Fibroblast of lung (primary cell): Measurements from ENCODE around the gene LNX2. TPM values are rescaled to one million over a fixed set of nuclear protein-coding genes. Genes with fewer than 3 reads are reported as not detected.

ENCODE experiments used
- DNase-seq, 2 donors: peaks; one replicate each; pipeline versions ENCODE4 v3.0.0 to v3.0.0-alpha.2; 2010; ENCODE audit warnings: low read depth in 2 of 2
- H2AFZ ChIP-seq: 2 replicates; pipeline ENCODE4 v1.5.1; 2012; ENCODE audit warnings: low read length, control low read depth, inconsistent platforms
- H3K27ac ChIP-seq: 2 replicates; pipeline ENCODE4 v1.5.1; 2011; ENCODE audit warnings: low read length, control low read depth; ENCODE audit not compliant: insufficient read depth
- H3K27me3 ChIP-seq: 2 replicates; pipeline ENCODE4 v1.5.1; 2011; ENCODE audit warnings: mild to moderate bottlenecking, low read length; ENCODE audit not compliant: control insufficient read depth, insufficient read depth
- H3K36me3 ChIP-seq: 2 replicates; pipeline ENCODE4 v1.5.1; 2011; ENCODE audit warnings: low read length; ENCODE audit not compliant: control insufficient read depth, insufficient read depth
- H3K4me1 ChIP-seq: 2 replicates; pipeline ENCODE4 v1.5.1; 2011; ENCODE audit warnings: low read length; ENCODE audit not compliant: control insufficient read depth, insufficient read depth; ENCODE audit errors: extremely low read depth
- H3K4me2 ChIP-seq: 2 replicates; pipeline ENCODE4 v1.5.1; 2011; ENCODE audit warnings: low read length, control low read depth; ENCODE audit not compliant: insufficient read depth; ENCODE audit errors: extremely low read depth
- H3K4me3 ChIP-seq, 4 experiments: fragments of 200-600 bp in 1 of 4; sonication (generic) in 1 of 4; replicated peaks in 1 of 4; 2 replicates each; pipeline ENCODE4 v1.5.1; 2011 to 2016; ENCODE audit warnings: low read length in 4 of 4, low read depth in 3 of 4, mild to moderate bottlenecking in 3 of 4, control low read depth in 2 of 4, inconsistent platforms in 1 of 4, mixed read lengths in 1 of 4; ENCODE audit not compliant: insufficient read depth in 1 of 4; ENCODE audit errors: control extremely low read depth in 1 of 4
- H3K79me2 ChIP-seq: 2 replicates; pipeline ENCODE4 v1.5.1; 2012; ENCODE audit warnings: mild to moderate bottlenecking, low read length, inconsistent platforms; ENCODE audit not compliant: control insufficient read depth, insufficient read depth
- H3K9ac ChIP-seq: 2 replicates; pipeline ENCODE4 v1.5.1; 2011; ENCODE audit warnings: mild to moderate bottlenecking, low read length, control low read depth; ENCODE audit not compliant: insufficient read depth
- H3K9me3 ChIP-seq: 2 replicates; pipeline ENCODE4 v1.5.1; 2012; ENCODE audit warnings: low read depth, low read length; ENCODE audit not compliant: control insufficient read depth, insufficient read depth
- H4K20me1 ChIP-seq: 2 replicates; pipeline ENCODE4 v1.5.1; 2011; ENCODE audit warnings: low read length; ENCODE audit not compliant: control insufficient read depth, insufficient read depth; ENCODE audit errors: extremely low read depth
- CTCF ChIP-seq, 2 donors: IDR thresholded peaks in 1 of 2; conservative IDR thresholded peaks in 1 of 2; 1 replicate in 1 of 2; 2 replicates in 1 of 2; pipeline ENCODE4 v1.5.1; 2011 to 2012; ENCODE audit warnings: low read length in 2 of 2, control low read depth in 1 of 2, inconsistent platforms in 1 of 2, low read depth in 1 of 2, mild to moderate bottlenecking in 1 of 2
- EZH2 ChIP-seq: IDR thresholded peaks from 2 replicates; pipeline ENCODE4 v1.5.1; 2012; ENCODE audit warnings: low read length, control low read depth, mild to moderate bottlenecking; ENCODE audit errors: missing control alignments
- polyA plus RNA-seq, 2 donors: library from polyadenylated mRNA; depleted of rRNA in 1 of 2; stranded (reverse) in 1 of 2; unstranded in 1 of 2; fragments of >200 nt; gene quantifications; 2 replicates each; pipeline ENCODE4 v1.2.1, GENCODE V29; 2011 to 2012; ENCODE audit warnings: missing spikeins in 1 of 2
- total RNA-seq: library from RNA; depleted of rRNA; stranded (reverse); fragments of >200 nt; gene quantifications from 2 replicates; pipeline ENCODE4 v1.2.1, GENCODE V29; 2014

Gene LNX2
- total and polyA plus RNA-seq, 2 donors (not counting 1 experiment from before 2014, with no cell fraction given) = 6.0 to 7.6 TPM

GRCh38 chr13:27607125-27607524 lies 13.2 kb downstream of the LNX2 start:
- H3K9me3 ChIP-seq = no peaks in the 10 kb centered on the region
- DNase-seq = peak; percentile 85 to 90
- H3K36me3 ChIP-seq = no peaks in the 10 kb centered on the region
- no peaks in the 10 kb centered on the region for H3K27me3 ChIP-seq
- no peak overlapping the region for H2AFZ ChIP-seq
- H3K79me2 ChIP-seq = peaks cover 3% of the 10 kb centered on the region
- no peak overlapping the region for H3K4me3 ChIP-seq
- TF ChIP-seq EZH2 = no peak
- no peak overlapping the region for H3K4me2 ChIP-seq
- no peaks in the 10 kb centered on the region for H4K20me1 ChIP-seq
- H3K27ac ChIP-seq = no peak overlapping the region
- no peaks in the 10 kb centered on the region for H3K4me1 ChIP-seq
- H3K9ac ChIP-seq = no peak overlapping the region

- H3K79me2 ChIP-seq = peaks cover 3% of the 10 kb centered on the region
- TF ChIP-seq CTCF (conservative IDR thresholded peaks at IDR 0.05 in 1 of 2, IDR thresholded peaks at IDR 0.05 in 1 of 2; ENCODE audit: low read depth in 1 of 2, low read length in 2 of 2) (no peak), EZH2 (no peak)
- peak; percentile 32 to 56 for DNase-seq
Measured at GRCh38 chr13:27605610-27606200, 14.6 kb downstream of the LNX2 start.

GRCh38 chr13:27605099-27605498 lies 15.2 kb downstream of the LNX2 start:
- Histone ChIP-seq H3K79me2 (peaks cover 3% of the 10 kb centered on the region), H3K27me3 (no peaks in the 10 kb centered on the region), H3K27ac (no peak overlapping the region), H3K36me3 (no peaks in the 10 kb centered on the region), H3K9ac (no peak overlapping the region), H3K4me3 (no peak overlapping the region), H3K9me3 (no peaks in the 10 kb centered on the region), H3K4me1 (peaks cover 1% of the 10 kb centered on the region), H3K4me2 (no peak overlapping the region), H2AFZ (no peak overlapping the region), H4K20me1 (no peaks in the 10 kb centered on the region)
- no peak for DNase-seq
- TF ChIP-seq CTCF (conservative IDR thresholded peaks at IDR 0.05 in 1 of 2, IDR thresholded peaks at IDR 0.05 in 1 of 2; ENCODE audit: low read depth in 1 of 2, low read length in 2 of 2) (no peak), EZH2 (no peak)

More at GRCh38 chr13:27605610-27606200, 14.6 kb downstream of the LNX2 start:
- no peak overlapping the region for H3K4me2 ChIP-seq
- no peak overlapping the region for H3K27ac ChIP-seq
- H3K9ac ChIP-seq = no peak overlapping the region
- no peak overlapping the region for H2AFZ ChIP-seq
- H3K27me3 ChIP-seq = no peaks in the 10 kb centered on the region
- H3K4me1 ChIP-seq = no peaks in the 10 kb centered on the region
- no peaks in the 10 kb centered on the region for H3K36me3 ChIP-seq
- H3K9me3 ChIP-seq = no peaks in the 10 kb centered on the region
- no peaks in the 10 kb centered on the region for H4K20me1 ChIP-seq
- H3K4me3 ChIP-seq = no peak overlapping the region
